Kidney (tissue), 14 donors: Measurements from ENCODE around the gene NCDN. TPM values are rescaled to one million over a fixed set of nuclear protein-coding genes. Genes with fewer than 3 reads are reported as not detected.

Experiments
- DNase-seq, 5 donors: peaks; one replicate each; pipeline ENCODE4 v3.0.0-alpha.2; 2013 to 2020
- FAIRE-seq: peaks from 2 replicates; lab custom pipeline; 2012; peaks lifted over from hg19 to GRCh38; lab: Jason Lieb, UNC
- H3K27ac ChIP-seq, 2 donors: one replicate each; pipeline ENCODE4 v1.7.0; 2013; ENCODE audit warnings: low read depth in 2 of 2, low read length in 2 of 2, inconsistent platforms in 1 of 2
- H3K27me3 ChIP-seq: one replicate; pipeline ENCODE4 v1.7.1; 2013; ENCODE audit warnings: low read length, inconsistent platforms; ENCODE audit not compliant: control insufficient read depth, insufficient read depth
- H3K36me3 ChIP-seq, 3 donors: one replicate each; pipeline versions ENCODE4 v1.7.0 to v1.7.1; 2013; ENCODE audit warnings: low read length in 3 of 3, control low read depth in 1 of 3, inconsistent platforms in 1 of 3; ENCODE audit not compliant: insufficient read depth in 3 of 3, control insufficient read depth in 2 of 3
- H3K4me1 ChIP-seq, 3 donors: one replicate each; pipeline versions ENCODE4 v1.7.0 to v1.7.1; 2013; ENCODE audit warnings: low read length in 3 of 3, inconsistent platforms in 1 of 3, low read depth in 1 of 3; ENCODE audit not compliant: control insufficient read depth in 2 of 3, insufficient read depth in 2 of 3
- H3K4me3 ChIP-seq, 3 donors: one replicate each; pipeline versions ENCODE4 v1.7.0 to v1.8.1; 2013; ENCODE audit warnings: low read length in 3 of 3, control low read depth in 1 of 3, inconsistent platforms in 1 of 3
- H3K9ac ChIP-seq, 3 donors: one replicate each; pipeline versions ENCODE4 v1.7.0 to v1.7.1; 2013; ENCODE audit warnings: low read length in 3 of 3, control low read depth in 1 of 3, inconsistent platforms in 1 of 3
- H3K9me3 ChIP-seq, 3 donors: one replicate each; pipeline versions ENCODE4 v1.7.0 to v1.7.1; 2013; ENCODE audit warnings: low read length in 3 of 3, control low read depth in 1 of 3, inconsistent platforms in 1 of 3; ENCODE audit not compliant: control insufficient read depth in 2 of 3, insufficient read depth in 1 of 3
- CTCF ChIP-seq: IDR thresholded peaks from 3 replicates; pipeline ENCODE4 v1.5.1; 2012; ENCODE audit warnings: mild to moderate bottlenecking, moderate library complexity, borderline replicate concordance; ENCODE audit not compliant: insufficient read depth; ENCODE audit errors: extremely low read depth
- intact Hi-C: fragments of 100-400 bp; cut with DNase I; formaldehyde crosslinking; loops from one replicate; pipeline ENCODE4 v1.11.1; 2022
- polyA plus RNA-seq: library from polyadenylated mRNA; stranded (reverse); fragments of 350-450 nt; fragmentation: Illumina TruSeq; extraction: RNeasy Lipid Tissue Mini Kit (QIAGEN cat#74804); gene quantifications from one replicate; pipeline ENCODE4 v1.2.3, GENCODE V29; 2014; ENCODE audit warnings: low read depth, low replicate concordance; ENCODE audit not compliant: insufficient read depth
- total RNA-seq: library from RNA; stranded (reverse); fragmentation: NEBNext Ultra II Directional; extraction: Animal tissue kit (Norgen Biotek cat#: 25700); gene quantifications from one replicate; pipeline ENCODE4 v1.2.1, GENCODE V29; 2021
- donor health status: control.
- donor health status: control.
- donor health status: control.
- donor health status: control.
- donor health status: control.
- donor health status: DM: yes; HTN: yes; CAD: no.
- donor health status: Normal renal cell carcinoma (clear cell type).

NCDN gene
- total and polyA plus RNA-seq, 2 donors from 2014 or later: 14.3 to 22.4 TPM

GRCh38 chr1:35571263-35571662 is 13.7 kb downstream of the NCDN start:
- Histone ChIP-seq H3K9me3 (no peaks in the 10 kb centered on the region), H3K27me3 (peaks cover 28% of the 10 kb centered on the region), H3K9ac (no peak overlapping the region), H3K4me3 (no peak overlapping the region), H3K4me1 (peaks cover 0 to 6% (median 0%) of the 10 kb centered on the region in 3 donors), H3K27ac (no peak overlapping the region), H3K36me3 (peaks cover 0 to 3% (median 0%) of the 10 kb centered on the region in 3 donors)
- intact Hi-C loops: loop anchor here (5.0 kb wide), 1 partner anchor 146 kb away; the partner anchor contains the start of gene C1orf216
- no peak for TF ChIP-seq CTCF
- FAIRE-seq (no peak), DNase-seq (no peak)

GRCh38 chr1:35572296-35572695 is 14.7 kb downstream of the NCDN start:
- Histone ChIP-seq H3K9ac (no peak overlapping the region), H3K36me3 (no peaks in the 10 kb centered on the region), H3K4me3 (no peak overlapping the region), H3K9me3 (no peaks in the 10 kb centered on the region), H3K4me1 (peaks cover 0 to 6% (median 0%) of the 10 kb centered on the region in 3 donors), H3K27me3 (peaks cover 32% of the 10 kb centered on the region), H3K27ac (no peak overlapping the region)
- intact Hi-C loops: loop anchor here (5.0 kb wide), 1 partner anchor 145 kb away; the partner anchor contains the start of gene C1orf216
- TF ChIP-seq CTCF: no peak
- DNase-seq: no peak
- FAIRE-seq: no peak

GRCh38 chr1:35573198-35574124 is 15.9 kb downstream of the NCDN start, which contains the start of gene TFAP2E:
TSS of gene TFAP2E (plus strand) at chr1:35573314. CDS start at chr1:35573578, 264 bp downstream.
- Histone ChIP-seq H3K9me3 (no peaks in the 10 kb centered on the region), H3K4me1 (peaks cover 0 to 15% (median 0%) of the 10 kb centered on the region in 3 donors), H3K27ac (no peak within 1 kb of the TSS), H3K4me3 (peak within 1 kb of the TSS; percentile 17 to 32 (median 28)), H3K9ac (no peak within 1 kb of the TSS), H3K27me3 (peaks cover 38% of the 10 kb centered on the region), H3K36me3 (no peaks in the 10 kb centered on the region)
- peak in 4 of 5 donors; percentile 62 to 81 (median 70) for DNase-seq
- no peak for TF ChIP-seq CTCF
- intact Hi-C loops: loop anchor here (5.0 kb wide), 1 partner anchor 144 kb away; the partner anchor contains the start of gene C1orf216
- FAIRE-seq: no peak
